Loucy (cell line): ENCODE data around the gene HENMT1.

ENCODE experiments used
- EZH2phosphoT487 ChIP-seq: fragments of 200-600 bp; IDR thresholded peaks from 2 replicates; pipeline ENCODE4 v1.6.1; 2018; ENCODE audit warnings: antibody characterized with exemption, mild to moderate bottlenecking, moderate library complexity, borderline replicate concordance
- TF ChIP-seq, protein P1 (sequence below): fragments of 200-600 bp; sonication (generic); conservative IDR thresholded peaks from 2 replicates; pipeline ENCODE4 v1.5.1; 2014; ENCODE audit warnings: mild to moderate bottlenecking, antibody characterized with exemption, low read length

- TF ChIP-seq, protein P1, sequence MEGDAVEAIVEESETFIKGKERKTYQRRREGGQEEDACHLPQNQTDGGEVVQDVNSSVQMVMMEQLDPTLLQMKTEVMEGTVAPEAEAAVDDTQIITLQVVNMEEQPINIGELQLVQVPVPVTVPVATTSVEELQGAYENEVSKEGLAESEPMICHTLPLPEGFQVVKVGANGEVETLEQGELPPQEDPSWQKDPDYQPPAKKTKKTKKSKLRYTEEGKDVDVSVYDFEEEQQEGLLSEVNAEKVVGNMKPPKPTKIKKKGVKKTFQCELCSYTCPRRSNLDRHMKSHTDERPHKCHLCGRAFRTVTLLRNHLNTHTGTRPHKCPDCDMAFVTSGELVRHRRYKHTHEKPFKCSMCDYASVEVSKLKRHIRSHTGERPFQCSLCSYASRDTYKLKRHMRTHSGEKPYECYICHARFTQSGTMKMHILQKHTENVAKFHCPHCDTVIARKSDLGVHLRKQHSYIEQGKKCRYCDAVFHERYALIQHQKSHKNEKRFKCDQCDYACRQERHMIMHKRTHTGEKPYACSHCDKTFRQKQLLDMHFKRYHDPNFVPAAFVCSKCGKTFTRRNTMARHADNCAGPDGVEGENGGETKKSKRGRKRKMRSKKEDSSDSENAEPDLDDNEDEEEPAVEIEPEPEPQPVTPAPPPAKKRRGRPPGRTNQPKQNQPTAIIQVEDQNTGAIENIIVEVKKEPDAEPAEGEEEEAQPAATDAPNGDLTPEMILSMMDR: no peak
- no peak for TF ChIP-seq EZH2phosphoT487
These were observed 40.4 kb upstream of the HENMT1 start for GRCh38 chr1:108701176-108701849.
